Colonic mucosa (tissue), 4 donors: ENCODE data around the gene CTIF. TPM values are rescaled to one million over a fixed set of nuclear protein-coding genes. Genes with fewer than 3 reads are reported as not detected.

Experiments
- DNase-seq: peaks from one replicate; pipeline ENCODE4 v3.0.0-alpha.2; 2020
- H3K27ac ChIP-seq: fragments of 200-600 bp; one replicate; pipeline ENCODE4 v1.8.0; 2021
- H3K27me3 ChIP-seq: fragments of 200-600 bp; one replicate; pipeline ENCODE4 v1.8.0; 2021
- H3K36me3 ChIP-seq: fragments of 200-600 bp; one replicate; pipeline ENCODE4 v1.8.0; 2021
- H3K4me1 ChIP-seq: fragments of 200-600 bp; one replicate; pipeline ENCODE4 v1.8.0; 2021; ENCODE audit warnings: mild to moderate bottlenecking
- H3K4me3 ChIP-seq: fragments of 200-600 bp; one replicate; pipeline ENCODE4 v1.8.0; 2021
- H3K9ac ChIP-seq, 2 donors: one replicate each; pipeline ENCODE4 v1.7.0; 2013; ENCODE audit warnings: control low read depth in 2 of 2, low read depth in 2 of 2, low read length in 2 of 2
- H3K9me3 ChIP-seq: fragments of 200-600 bp; one replicate; pipeline ENCODE4 v1.8.0; 2021
- intact Hi-C: fragments of 100-400 bp; cut with DNase I; formaldehyde crosslinking; loops from one replicate; pipeline ENCODE4 v1.14.1; 2022
- total RNA-seq, 2 donors: library from RNA; stranded (reverse); fragmentation: NEBNext Ultra II Directional in 1 of 2; extraction: Animal tissue kit (Norgen Biotek cat#: 25700) in 1 of 2; gene quantifications; one replicate each; pipeline ENCODE4 v1.2.1, GENCODE V29; 2021
- TF ChIP-seq, protein P1 (sequence below): fragments of 200-600 bp; IDR thresholded peaks from one replicate; pipeline ENCODE4 v1.8.0; 2022; ENCODE audit warnings: antibody characterized with exemption, mild to moderate bottlenecking
- donor health status: healthy.
- donor health status: DM: no; HTN: no; CAD: no.
- donor health status: DM: no; HTN: no; CAD: no.

The CTIF gene
- total RNA-seq, 2 donors from 2014 or later, result 13.0 to 16.7 TPM

DNA sequence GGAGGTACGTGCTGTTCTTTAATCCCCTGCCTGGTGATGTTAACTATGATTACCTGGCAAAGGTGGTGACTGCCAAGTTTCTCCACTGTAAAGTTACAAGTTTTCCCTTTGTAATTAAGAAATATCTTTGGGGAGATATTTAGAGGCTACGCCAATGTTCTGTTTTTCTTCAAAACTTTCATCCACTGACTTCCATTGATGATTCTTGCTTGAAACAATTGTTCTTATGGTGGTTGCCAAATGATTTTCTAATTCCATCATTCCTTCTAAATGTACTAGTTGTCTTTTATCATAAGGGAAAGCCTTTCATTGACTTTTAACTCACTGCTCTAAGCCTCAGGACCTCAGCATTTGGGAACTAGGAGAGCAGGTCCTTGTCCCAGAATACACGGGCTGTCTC is 206.5 kb downstream of the CTIF start:
- no peak for DNase-seq
- Histone ChIP-seq H3K4me1 (no peaks in the 10 kb centered on the region), H3K27ac (no peak overlapping the region), H3K36me3 (no peaks in the 10 kb centered on the region), H3K4me3 (no peak overlapping the region), H3K9me3 (no peaks in the 10 kb centered on the region), H3K27me3 (no peaks in the 10 kb centered on the region), H3K9ac (no peak overlapping the region)
- intact Hi-C loops, result no loop called here
- TF ChIP-seq, protein P1, sequence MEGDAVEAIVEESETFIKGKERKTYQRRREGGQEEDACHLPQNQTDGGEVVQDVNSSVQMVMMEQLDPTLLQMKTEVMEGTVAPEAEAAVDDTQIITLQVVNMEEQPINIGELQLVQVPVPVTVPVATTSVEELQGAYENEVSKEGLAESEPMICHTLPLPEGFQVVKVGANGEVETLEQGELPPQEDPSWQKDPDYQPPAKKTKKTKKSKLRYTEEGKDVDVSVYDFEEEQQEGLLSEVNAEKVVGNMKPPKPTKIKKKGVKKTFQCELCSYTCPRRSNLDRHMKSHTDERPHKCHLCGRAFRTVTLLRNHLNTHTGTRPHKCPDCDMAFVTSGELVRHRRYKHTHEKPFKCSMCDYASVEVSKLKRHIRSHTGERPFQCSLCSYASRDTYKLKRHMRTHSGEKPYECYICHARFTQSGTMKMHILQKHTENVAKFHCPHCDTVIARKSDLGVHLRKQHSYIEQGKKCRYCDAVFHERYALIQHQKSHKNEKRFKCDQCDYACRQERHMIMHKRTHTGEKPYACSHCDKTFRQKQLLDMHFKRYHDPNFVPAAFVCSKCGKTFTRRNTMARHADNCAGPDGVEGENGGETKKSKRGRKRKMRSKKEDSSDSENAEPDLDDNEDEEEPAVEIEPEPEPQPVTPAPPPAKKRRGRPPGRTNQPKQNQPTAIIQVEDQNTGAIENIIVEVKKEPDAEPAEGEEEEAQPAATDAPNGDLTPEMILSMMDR, result no peak

GRCh38 chr18:48749768-48750167 is 210.9 kb downstream of the CTIF start:
- intact Hi-C loops, result no loop called here
- Histone ChIP-seq H3K9ac (no peak overlapping the region), H3K9me3 (no peaks in the 10 kb centered on the region), H3K36me3 (no peaks in the 10 kb centered on the region), H3K4me1 (no peaks in the 10 kb centered on the region), H3K27ac (no peak overlapping the region), H3K27me3 (no peaks in the 10 kb centered on the region), H3K4me3 (no peak overlapping the region)
- TF ChIP-seq, protein P1, result no peak
- DNase-seq, result no peak

DNA sequence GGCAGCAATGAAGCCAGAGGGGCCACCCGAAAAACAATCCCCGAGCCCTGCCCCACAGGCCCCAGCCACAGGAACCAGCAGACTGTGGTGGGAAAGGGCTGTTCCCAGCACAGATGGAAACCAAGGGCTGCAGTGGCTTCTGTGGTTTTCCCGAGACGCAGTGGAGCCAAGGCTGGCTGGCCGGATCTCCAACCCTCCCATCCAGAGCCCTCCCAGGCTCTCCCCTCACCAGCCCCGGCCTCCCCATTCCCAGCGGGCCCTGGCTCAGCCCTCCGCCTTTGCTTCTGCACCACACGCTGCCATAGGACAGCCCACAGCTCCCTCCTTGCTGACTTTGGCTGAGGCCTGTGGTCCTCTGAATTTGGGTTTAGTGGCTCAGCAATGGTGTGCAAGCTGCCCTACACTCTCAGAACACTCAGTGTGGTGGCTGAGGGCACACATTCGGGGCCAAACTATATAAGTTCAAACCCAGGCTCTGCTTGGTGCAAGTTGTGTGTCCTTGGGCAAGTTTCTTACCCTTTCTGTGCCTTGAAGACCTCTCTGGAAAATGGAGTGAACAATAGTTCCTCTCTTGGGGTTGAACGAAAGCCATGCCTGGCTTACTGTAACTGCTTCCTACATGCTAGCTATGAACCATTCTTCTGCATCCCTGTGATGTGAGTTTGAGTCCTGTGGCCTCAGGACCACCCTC is 211.8 kb downstream of the CTIF start:
- H3K4me1 ChIP-seq, result no peaks in the 10 kb centered on the region
- H3K9me3 ChIP-seq, result no peaks in the 10 kb centered on the region
- no peaks in the 10 kb centered on the region for H3K36me3 ChIP-seq
- H3K27ac ChIP-seq, result no peak overlapping the region
- TF ChIP-seq, protein P1, result no peak
- H3K4me3 ChIP-seq, result no peak overlapping the region
- DNase-seq, result no peak
- H3K27me3 ChIP-seq, result no peaks in the 10 kb centered on the region
- no peak overlapping the region for H3K9ac ChIP-seq
- intact Hi-C loops, result no loop called here

GRCh38 chr18:48751727-48752468 is 213.1 kb downstream of the CTIF start:
- Histone ChIP-seq H3K9ac (no peak overlapping the region), H3K36me3 (no peaks in the 10 kb centered on the region), H3K27ac (no peak overlapping the region), H3K9me3 (no peaks in the 10 kb centered on the region), H3K27me3 (no peaks in the 10 kb centered on the region), H3K4me1 (no peaks in the 10 kb centered on the region), H3K4me3 (no peak overlapping the region)
- intact Hi-C loops, result no loop called here
- DNase-seq, result no peak
- TF ChIP-seq, protein P1, result no peak

DNA sequence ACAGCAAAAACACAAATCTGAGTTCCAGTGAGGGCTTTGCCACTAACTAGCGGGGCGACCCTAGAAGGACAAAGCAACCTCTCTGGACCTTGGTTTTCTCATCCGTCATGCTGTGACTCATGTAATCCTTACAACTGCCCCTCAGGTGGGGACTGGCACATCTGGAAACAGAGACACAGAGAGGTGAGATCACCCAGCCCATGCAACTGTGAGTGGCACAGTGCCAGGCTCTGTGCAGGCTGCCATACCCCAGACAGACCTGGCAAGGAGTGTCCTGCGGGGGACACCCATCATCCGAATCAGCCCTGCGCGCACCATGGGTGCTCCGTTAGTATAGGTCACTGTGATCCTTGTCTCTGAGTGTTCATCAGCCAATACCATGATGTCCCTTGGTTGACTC is 213.6 kb downstream of the CTIF start:
- H3K4me3 ChIP-seq, result no peak overlapping the region
- no peak for DNase-seq
- no peaks in the 10 kb centered on the region for H3K27me3 ChIP-seq
- no peaks in the 10 kb centered on the region for H3K9me3 ChIP-seq
- H3K9ac ChIP-seq, result no peak overlapping the region
- no peaks in the 10 kb centered on the region for H3K4me1 ChIP-seq
- TF ChIP-seq, protein P1, result no peak
- no peak overlapping the region for H3K27ac ChIP-seq
- no peaks in the 10 kb centered on the region for H3K36me3 ChIP-seq
- intact Hi-C loops, result no loop called here
